HepG2 (cell line): ENCODE measurements around the gene USP24. TPM values are rescaled to one million over a fixed set of nuclear protein-coding genes. Genes with fewer than 3 reads are reported as not detected.

Experiments
- ARHGAP35 ChIP-seq: sonication (generic); formaldehyde crosslinking; IDR thresholded peaks from 2 replicates; pipeline ENCODE4 v1.9.0; 2022; ENCODE audit warnings: mild to moderate bottlenecking, inconsistent platforms, moderate library complexity, missing genetic modification reagents, borderline replicate concordance
- ARID2 ChIP-seq: sonication (generic); formaldehyde crosslinking; IDR thresholded peaks from 2 replicates; pipeline ENCODE4 v1.8.1; 2022; ENCODE audit warnings: mild to moderate bottlenecking, missing genetic modification reagents, borderline replicate concordance
- ARID3A ChIP-seq: IDR thresholded peaks from 2 replicates; pipeline ENCODE4 v1.6.1; 2012; ENCODE audit warnings: low read depth, low read length, improper control_type of control experiment
- ARNT2 ChIP-seq: sonication (generic); formaldehyde crosslinking; IDR thresholded peaks from 2 replicates; pipeline ENCODE4 v1.8.0; 2022; ENCODE audit warnings: mild to moderate bottlenecking, low read depth, missing genetic modification reagents, moderate library complexity
- ETV5 ChIP-seq: IDR thresholded peaks from 2 replicates; pipeline ENCODE4 v1.6.1; 2018; ENCODE audit warnings: missing biosample characterization, missing genetic modification reagents, inconsistent platforms, borderline replicate concordance
- HDAC1 ChIP-seq: sonication (generic); formaldehyde crosslinking; IDR thresholded peaks from 2 replicates; pipeline ENCODE4 v1.5.1; 2020; ENCODE audit warnings: mild to moderate bottlenecking, missing genetic modification reagents
- HHEX ChIP-seq: IDR thresholded peaks from 2 replicates; pipeline ENCODE4 v1.6.1; 2016; ENCODE audit warnings: control low read depth
- MEIS1 ChIP-seq: sonication (generic); formaldehyde crosslinking; IDR thresholded peaks from 2 replicates; pipeline ENCODE4 v1.9.0; 2021; ENCODE audit warnings: mild to moderate bottlenecking, missing genetic modification reagents, moderate library complexity, borderline replicate concordance
- MTF2 ChIP-seq: sonication (generic); formaldehyde crosslinking; IDR thresholded peaks from 2 replicates; pipeline ENCODE4 v1.5.0; 2020; ENCODE audit warnings: missing genetic modification reagents, borderline replicate concordance
- NCOA2 ChIP-seq: sonication (generic); formaldehyde crosslinking; IDR thresholded peaks from 2 replicates; pipeline ENCODE4 v1.8.0; 2022; ENCODE audit warnings: inconsistent platforms
- NFKB2 ChIP-seq: sonication (generic); formaldehyde crosslinking; IDR thresholded peaks from 2 replicates; pipeline ENCODE4 v1.4.0; 2020; ENCODE audit warnings: missing genetic modification reagents, borderline replicate concordance
- NRL ChIP-seq: sonication (generic); formaldehyde crosslinking; IDR thresholded peaks from 2 replicates; pipeline ENCODE4 v1.5.0; 2020; ENCODE audit warnings: missing genetic modification reagents, mild to moderate bottlenecking, moderate library complexity, borderline replicate concordance
- ONECUT2 ChIP-seq: sonication (generic); formaldehyde crosslinking; IDR thresholded peaks from 2 replicates; pipeline ENCODE4 v1.4.0; 2020; ENCODE audit warnings: missing genetic modification reagents
- POLR2G ChIP-seq: fragments of 200-400 bp; formaldehyde crosslinking; IDR thresholded peaks from 2 replicates; pipeline ENCODE4 v1.6.1; 2018; ENCODE audit warnings: mild to moderate bottlenecking, low read depth, low read length, moderate library complexity
- SALL1 ChIP-seq: sonication (generic); formaldehyde crosslinking; IDR thresholded peaks from 2 replicates; pipeline ENCODE4 v1.8.0; 2022; ENCODE audit warnings: mild to moderate bottlenecking, missing genetic modification reagents
- TFAP4 ChIP-seq: sonication (generic); IDR thresholded peaks from 2 replicates; pipeline ENCODE4 v1.6.1; 2016; ENCODE audit warnings: low read depth, borderline replicate concordance
- ZBTB7A ChIP-seq: sonication (generic); formaldehyde crosslinking; IDR thresholded peaks from 2 replicates; pipeline ENCODE4 v1.8.0; 2022; ENCODE audit warnings: mild to moderate bottlenecking, missing genetic modification reagents
- ZNF138 ChIP-seq: sonication (generic); formaldehyde crosslinking; IDR thresholded peaks from 2 replicates; pipeline ENCODE4 v1.5.0; 2020; ENCODE audit warnings: mild to moderate bottlenecking, low read depth, missing genetic modification reagents
- ZNF44 ChIP-seq: sonication (generic); formaldehyde crosslinking; IDR thresholded peaks from 2 replicates; pipeline ENCODE4 v1.5.1; 2020; ENCODE audit warnings: mild to moderate bottlenecking, missing genetic modification reagents
- ZNF841 ChIP-seq: sonication (generic); formaldehyde crosslinking; IDR thresholded peaks from 2 replicates; pipeline ENCODE4 v1.8.1; 2023; ENCODE audit warnings: missing genetic modification reagents, borderline replicate concordance
- ZNF878 ChIP-seq: sonication (generic); formaldehyde crosslinking; IDR thresholded peaks from 2 replicates; pipeline ENCODE4 v1.8.1; 2023; ENCODE audit warnings: mild to moderate bottlenecking, missing genetic modification reagents, moderate library complexity
- polyA plus RNA-seq, 8 experiments: library from polyadenylated mRNA; depleted of rRNA in 3 of 8; stranded (reverse) in 7 of 8; unstranded in 1 of 8; fragments of >200 nt; fragmentation: Illumina TruSeq in 4 of 8; extraction: Trizol in 4 of 8; gene quantifications; 2 replicates each; pipeline versions ENCODE4 v1.2.1 to v1.2.3, GENCODE V29; 2011 to 2016; ENCODE audit warnings: low read depth in 4 of 8, missing spikeins in 1 of 8, mixed read lengths in 1 of 8; ENCODE audit not compliant: insufficient read depth in 1 of 8
- total RNA-seq, 5 experiments: library from RNA; depleted of rRNA; stranded (reverse); fragments of >200 nt; fragmentation: Illumina TruSeq; extraction: Trizol; gene quantifications; 2 replicates each; pipeline ENCODE4 v1.2.3, GENCODE V29; 2016; ENCODE audit warnings: low read depth in 1 of 5
- TF ChIP-seq, protein P1 (sequence below): sonication (generic); formaldehyde crosslinking; IDR thresholded peaks from 2 replicates; pipeline ENCODE4 v1.9.0; 2022; ENCODE audit warnings: low read depth, missing genetic modification reagents
- TF ChIP-seq, protein P2 (sequence below): sonication (generic); formaldehyde crosslinking; IDR thresholded peaks from 2 replicates; pipeline ENCODE4 v1.5.0; 2020; ENCODE audit warnings: mild to moderate bottlenecking, low read depth, missing genetic modification reagents, borderline replicate concordance

The USP24 gene
- total and polyA plus RNA-seq, 2 of the 13 experiments (the other 11 are each of a cell fraction or from before 2014, with no cell fraction given), result 18.8 to 47.6 TPM

- TF ChIP-seq ZNF44 (CRISPR knock-in tag) (no peak), NRL (CRISPR knock-in tag) (no peak), NFKB2 (CRISPR knock-in tag) (no peak), ETV5 (CRISPR knock-in tag) (no peak), ZNF841 (CRISPR knock-in tag) (peak; percentile 22; the same call in 1 of the 2 replicates), ARID2 (CRISPR knock-in tag) (peak; percentile 65; the same call in 1 of the 2 replicates), ZBTB7A (CRISPR knock-in tag) (peak; percentile 63; the same call in 1 of the 2 replicates), ONECUT2 (CRISPR knock-in tag) (no peak), ARID3A (no peak), HDAC1 (no peak), HHEX (no peak), MEIS1 (CRISPR knock-in tag) (no peak), TFAP4 (no peak), ZNF878 (CRISPR knock-in tag) (no peak), MTF2 (CRISPR knock-in tag) (no peak), POLR2G (no peak), SALL1 (CRISPR knock-in tag) (no peak), ARHGAP35 (CRISPR knock-in tag) (no peak), NCOA2 (CRISPR knock-in tag) (no peak), ARNT2 (no peak), ZNF138 (CRISPR knock-in tag) (no peak)
- TF ChIP-seq, protein P1, sequence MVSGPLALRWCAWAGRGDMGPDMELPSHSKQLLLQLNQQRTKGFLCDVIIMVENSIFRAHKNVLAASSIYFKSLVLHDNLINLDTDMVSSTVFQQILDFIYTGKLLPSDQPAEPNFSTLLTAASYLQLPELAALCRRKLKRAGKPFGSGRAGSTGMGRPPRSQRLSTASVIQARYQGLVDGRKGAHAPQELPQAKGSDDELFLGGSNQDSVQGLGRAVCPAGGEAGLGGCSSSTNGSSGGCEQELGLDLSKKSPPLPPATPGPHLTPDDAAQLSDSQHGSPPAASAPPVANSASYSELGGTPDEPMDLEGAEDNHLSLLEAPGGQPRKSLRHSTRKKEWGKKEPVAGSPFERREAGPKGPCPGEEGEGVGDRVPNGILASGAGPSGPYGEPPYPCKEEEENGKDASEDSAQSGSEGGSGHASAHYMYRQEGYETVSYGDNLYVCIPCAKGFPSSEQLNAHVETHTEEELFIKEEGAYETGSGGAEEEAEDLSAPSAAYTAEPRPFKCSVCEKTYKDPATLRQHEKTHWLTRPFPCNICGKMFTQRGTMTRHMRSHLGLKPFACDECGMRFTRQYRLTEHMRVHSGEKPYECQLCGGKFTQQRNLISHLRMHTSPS (CRISPR knock-in tag), result no peak
- TF ChIP-seq, protein P2, sequence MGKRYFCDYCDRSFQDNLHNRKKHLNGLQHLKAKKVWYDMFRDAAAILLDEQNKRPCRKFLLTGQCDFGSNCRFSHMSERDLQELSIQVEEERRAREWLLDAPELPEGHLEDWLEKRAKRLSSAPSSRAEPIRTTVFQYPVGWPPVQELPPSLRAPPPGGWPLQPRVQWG (CRISPR knock-in tag), result no peak
Measured at GRCh38 chr1:55214212-55214933, 791 bp downstream of the USP24 start (continued).
